IMR-90 (cell line): Measurements from ENCODE around the gene KPTN.

ENCODE experiments used
- CTCF ChIP-seq: conservative IDR thresholded peaks from 2 replicates; pipeline ENCODE4 v1.5.1; 2012; ENCODE audit warnings: mild to moderate bottlenecking, low read depth, low read length, improper control_type of control experiment
- ELK1 ChIP-seq: fragments of 150-350 bp; IDR thresholded peaks from 2 replicates; pipeline ENCODE4 v1.6.1; 2016; ENCODE audit warnings: low read depth, mild to moderate bottlenecking, low read length, moderate library complexity, borderline replicate concordance
- FOS ChIP-seq: fragments of 150-350 bp; IDR thresholded peaks from 2 replicates; pipeline ENCODE4 v1.6.1; 2016; ENCODE audit warnings: low read depth, low read length
- MXI1 ChIP-seq: IDR thresholded peaks from 2 replicates; pipeline ENCODE4 v1.6.1; 2012; ENCODE audit warnings: low read depth, mild to moderate bottlenecking, low read length, moderate library complexity, borderline replicate concordance
- NFE2L2 ChIP-seq: fragments of 150-350 bp; IDR thresholded peaks from 2 replicates; pipeline ENCODE4 v1.6.1; 2016; ENCODE audit warnings: low read depth, mild to moderate bottlenecking, low read length
- POLR2A ChIP-seq: IDR thresholded peaks from 2 replicates; pipeline ENCODE4 v1.6.1; 2012; ENCODE audit warnings: mild to moderate bottlenecking, low read depth, low read length
- RCOR1 ChIP-seq: IDR thresholded peaks from 2 replicates; pipeline ENCODE4 v1.6.1; 2012; ENCODE audit warnings: mild to moderate bottlenecking, low read length, improper control_type of control experiment; ENCODE audit not compliant: insufficient replicate concordance
- SMC3 ChIP-seq: fragments of 150-350 bp; IDR thresholded peaks from 2 replicates; pipeline ENCODE4 v1.6.1; 2016; ENCODE audit warnings: low read depth, mild to moderate bottlenecking, antibody characterized with exemption, low read length, moderate library complexity
- USF2 ChIP-seq: fragments of 150-350 bp; IDR thresholded peaks from 2 replicates; pipeline ENCODE4 v1.6.1; 2017; ENCODE audit warnings: mild to moderate bottlenecking, antibody characterized with exemption, low read length, low read depth

GRCh38 chr19:47485210-47485609 lies 1.2 kb upstream of the KPTN start:
- TF ChIP-seq MXI1 (no peak), CTCF (no peak), FOS (no peak), ELK1 (no peak), SMC3 (no peak), NFE2L2 (no peak), USF2 (no peak), RCOR1 (no peak), POLR2A (no peak)
